Activated CD4-positive, alpha-beta memory T cell treated with anti-CD3 and anti-CD28 coated beads, Interleukin-2, amount 10 ng/mL, durations not matched to agents 7 days and 5 days (primary cell): Measurements from ENCODE around the gene CDH5. TPM values are rescaled to one million over a fixed set of nuclear protein-coding genes. Genes with fewer than 3 reads are reported as not detected.

Experiments used
- CTCF ChIA-PET: fragments of 350-600 bp; sonication (Branson Sonifier 250); formaldehyde crosslinking; loops from one replicate; lab custom pipeline; 2021; ENCODE audit warnings: antibody characterized with exemption, inconsistent platforms; lab: Charles Lee
- POLR2A ChIA-PET: fragments of 350-600 bp; sonication (Branson Sonifier 250); formaldehyde crosslinking; loops from one replicate; lab custom pipeline; 2021; ENCODE audit warnings: antibody characterized with exemption; lab: Charles Lee
- DNase-seq: peaks from one replicate; pipeline ENCODE4 v3.0.0-alpha.2; 2020
- H3K27ac Mint-ChIP-seq: one replicate; pipeline ENCODE4 v1.8.0; 2021; ENCODE audit warnings: mild to moderate bottlenecking, mixed read lengths
- H3K27me3 Mint-ChIP-seq: one replicate; pipeline ENCODE4 v1.8.0; 2021; ENCODE audit warnings: mixed read lengths
- H3K36me3 Mint-ChIP-seq: one replicate; pipeline ENCODE4 v1.8.0; 2021; ENCODE audit warnings: low read depth, mixed read lengths
- H3K4me1 Mint-ChIP-seq: one replicate; pipeline ENCODE4 v1.8.0; 2021; ENCODE audit warnings: mixed read lengths
- H3K4me3 Mint-ChIP-seq: one replicate; pipeline ENCODE4 v1.8.0; 2021; ENCODE audit warnings: mild to moderate bottlenecking, mixed read lengths
- H3K9me3 Mint-ChIP-seq: one replicate; pipeline ENCODE4 v1.8.0; 2021; ENCODE audit warnings: mixed read lengths
- total RNA-seq, 2 experiments: library from RNA; stranded (reverse); gene quantifications; one replicate each; pipeline ENCODE4 v1.2.3, GENCODE V29; 2021

The CDH5 gene
- total RNA-seq, 2 experiments from 2014 or later = not detected

DNA sequence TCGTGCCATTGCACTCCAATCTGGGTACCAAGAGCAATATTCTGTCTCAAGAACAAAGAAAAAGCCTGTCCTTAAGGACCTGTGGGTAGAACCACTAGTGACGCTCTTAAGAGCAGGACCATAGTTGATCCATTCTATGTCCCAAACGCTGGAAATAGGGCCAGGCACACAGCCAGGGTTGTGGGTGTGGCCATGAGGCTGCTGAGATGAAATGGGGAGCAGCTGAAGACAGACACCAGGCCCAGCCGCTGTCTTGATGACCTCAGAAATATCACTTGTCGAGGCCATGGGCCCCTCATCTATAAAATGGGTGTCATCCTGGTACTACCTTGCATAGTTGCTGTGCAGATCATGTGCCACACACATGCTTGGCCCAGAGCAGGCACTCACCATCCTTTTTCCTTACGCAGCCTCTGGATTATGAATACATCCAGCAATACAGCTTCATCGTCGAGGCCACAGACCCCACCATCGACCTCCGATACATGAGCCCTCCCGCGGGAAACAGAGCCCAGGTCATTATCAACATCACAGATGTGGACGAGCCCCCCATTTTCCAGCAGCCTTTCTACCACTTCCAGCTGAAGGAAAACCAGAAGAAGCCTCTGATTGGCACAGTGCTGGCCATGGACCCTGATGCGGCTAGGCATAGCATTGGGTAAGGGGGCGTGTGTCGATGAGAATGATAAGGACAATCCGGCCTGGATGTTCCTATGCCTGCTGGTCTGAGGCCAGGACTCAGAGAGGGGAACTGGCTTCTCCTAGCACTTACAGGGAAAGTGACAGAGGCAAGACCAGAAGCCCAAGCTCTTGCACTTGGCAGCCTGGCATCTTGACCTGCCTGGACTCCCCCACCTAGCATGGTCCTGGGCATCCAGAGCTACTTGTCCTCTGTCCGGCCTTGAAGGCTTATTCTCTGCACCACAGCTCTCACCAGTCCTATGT lies 25.5 kb downstream of the CDH5 start:
- CTCF ChIA-PET = no interaction called here
- H3K27ac Mint-ChIP-seq = no peak overlapping the region
- POLR2A ChIA-PET = no interaction called here

DNA sequence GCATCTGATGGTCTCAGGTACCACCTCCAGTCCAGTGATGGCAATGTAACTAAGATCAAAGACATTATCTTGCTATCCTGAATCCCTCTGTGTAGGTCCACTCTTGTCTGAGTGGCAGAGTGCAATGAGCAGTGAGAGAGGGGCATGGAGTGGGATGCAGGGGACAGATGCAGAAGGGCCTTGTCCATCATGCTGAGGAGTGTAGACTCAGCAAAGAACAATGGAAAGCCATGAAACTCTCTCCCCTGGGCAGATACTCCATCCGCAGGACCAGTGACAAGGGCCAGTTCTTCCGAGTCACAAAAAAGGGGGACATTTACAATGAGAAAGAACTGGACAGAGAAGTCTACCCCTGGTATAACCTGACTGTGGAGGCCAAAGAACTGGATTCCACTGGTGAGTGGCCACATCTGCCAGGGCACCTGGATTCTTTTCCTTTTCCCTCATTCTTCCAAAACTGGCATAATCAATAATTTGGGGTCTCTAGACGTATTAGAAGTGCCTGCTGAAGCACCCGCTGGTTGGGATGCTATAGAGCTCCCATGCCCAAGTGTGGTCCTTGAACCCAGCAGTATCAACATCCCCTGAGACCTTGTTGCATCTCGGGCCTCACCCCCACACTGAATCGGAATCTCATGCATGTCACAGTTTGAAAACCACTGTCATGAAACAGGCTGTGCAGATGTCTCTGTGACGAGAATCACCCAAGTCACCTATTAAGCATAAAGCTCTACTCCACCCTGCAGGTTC lies 29.5 kb downstream of the CDH5 start:
- ChIA-PET CTCF (interaction anchor here (0.7 to 2.4 kb wide), 2 partner anchors 9 to 194 kb away, joined by 3 to 6 read pairs; no protein-coding TSS in a partner anchor), POLR2A (no interaction called here)
- DNase-seq = no peak
- H3K4me3 Mint-ChIP-seq = no peak overlapping the region
- peaks cover 7% of the 10 kb centered on the region for H3K27me3 Mint-ChIP-seq
- no peaks in the 10 kb centered on the region for H3K9me3 Mint-ChIP-seq
- no peaks in the 10 kb centered on the region for H3K36me3 Mint-ChIP-seq
- H3K4me1 Mint-ChIP-seq = no peaks in the 10 kb centered on the region
- no peak overlapping the region for H3K27ac Mint-ChIP-seq

More for the DNA sequence above, 25.5 kb downstream of the CDH5 start:
- Mint-ChIP-seq H3K27me3 (peaks cover 7% of the 10 kb centered on the region), H3K4me1 (no peaks in the 10 kb centered on the region), H3K9me3 (no peaks in the 10 kb centered on the region), H3K36me3 (no peaks in the 10 kb centered on the region), H3K4me3 (no peak overlapping the region)
- no peak for DNase-seq

DNA sequence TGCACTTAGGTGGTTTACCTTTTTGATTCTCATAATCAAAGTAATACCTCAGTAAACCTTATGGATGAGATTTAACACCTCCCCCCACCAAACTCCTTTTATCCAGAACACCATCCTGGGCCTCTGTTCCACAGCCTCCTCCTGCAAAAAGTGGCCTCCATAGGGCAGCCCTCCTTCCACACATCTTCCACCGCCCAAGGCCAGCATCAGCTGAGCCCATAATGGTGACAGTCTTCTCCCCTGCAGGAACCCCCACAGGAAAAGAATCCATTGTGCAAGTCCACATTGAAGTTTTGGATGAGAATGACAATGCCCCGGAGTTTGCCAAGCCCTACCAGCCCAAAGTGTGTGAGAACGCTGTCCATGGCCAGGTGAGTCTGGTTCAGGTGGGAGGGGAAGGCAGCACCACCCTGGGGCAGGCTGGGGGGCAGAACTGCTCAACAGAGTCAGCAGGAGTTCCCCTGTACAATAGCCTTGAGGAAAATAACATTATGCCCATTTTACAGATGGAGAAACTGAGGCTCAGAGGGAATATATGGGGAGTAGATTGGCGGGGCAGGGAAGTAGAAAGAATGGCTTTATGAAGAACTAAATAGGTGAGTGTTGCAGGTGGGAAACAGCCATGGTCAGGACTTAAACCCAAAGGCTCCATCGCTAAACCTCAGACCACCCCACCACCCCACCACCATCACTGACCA lies 31.4 kb downstream of the CDH5 start:
- no peak for DNase-seq
- no peak overlapping the region for H3K27ac Mint-ChIP-seq
- no peaks in the 10 kb centered on the region for H3K36me3 Mint-ChIP-seq
- no peaks in the 10 kb centered on the region for H3K4me1 Mint-ChIP-seq
- peaks cover 7% of the 10 kb centered on the region for H3K27me3 Mint-ChIP-seq
- ChIA-PET CTCF (no interaction called here), POLR2A (no interaction called here)
- H3K4me3 Mint-ChIP-seq = no peak overlapping the region
- no peaks in the 10 kb centered on the region for H3K9me3 Mint-ChIP-seq

DNA sequence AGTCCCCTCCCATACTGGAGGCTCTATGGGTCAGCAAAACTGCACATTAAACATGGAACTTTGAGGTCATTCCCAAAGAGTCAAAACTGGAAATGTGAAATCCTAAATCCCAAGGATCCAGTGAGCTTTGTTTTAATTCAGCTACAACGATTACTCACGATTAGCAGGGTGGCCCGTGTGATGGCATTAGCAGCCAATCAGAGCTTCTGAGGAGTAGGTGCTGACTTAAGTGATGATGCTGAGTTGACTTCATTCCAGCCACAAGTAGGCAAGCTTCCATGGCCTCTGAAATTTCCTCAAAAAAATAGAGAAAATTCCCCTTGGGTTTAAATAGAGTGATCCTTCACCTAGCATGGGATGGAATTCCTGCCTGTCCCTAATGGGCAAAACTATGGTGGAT lies 32.5 kb downstream of the CDH5 start:
- H3K9me3 Mint-ChIP-seq = no peaks in the 10 kb centered on the region

DNA sequence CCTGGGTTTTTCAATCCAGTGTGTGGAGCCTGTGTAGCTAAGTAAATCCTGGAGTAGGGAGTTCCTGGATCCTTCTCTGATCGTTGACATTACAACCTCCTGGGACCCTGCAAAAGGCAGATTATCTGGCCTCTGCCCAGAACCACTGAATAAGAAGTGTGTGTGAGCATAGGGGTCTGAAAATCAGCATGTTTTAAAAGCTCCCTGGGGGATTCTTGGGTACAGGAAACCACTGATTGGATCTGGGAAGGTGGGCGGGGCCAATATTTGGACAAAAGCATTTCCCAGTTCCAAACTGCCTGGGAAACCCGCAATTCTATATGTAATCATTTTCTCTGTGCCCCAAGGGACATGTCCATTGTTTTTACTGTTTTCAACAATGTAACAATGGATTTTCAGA lies 33.4 kb downstream of the CDH5 start:
- Mint-ChIP-seq H3K27me3 (peaks cover 8% of the 10 kb centered on the region), H3K36me3 (no peaks in the 10 kb centered on the region), H3K9me3 (no peaks in the 10 kb centered on the region), H3K27ac (no peak overlapping the region), H3K4me1 (no peaks in the 10 kb centered on the region), H3K4me3 (no peak overlapping the region)
- CTCF ChIA-PET = no interaction called here
- no peak for DNase-seq
- POLR2A ChIA-PET = interaction anchor here (1.1 kb wide), 1 partner anchor 9 kb away, joined by 3 read pairs; no protein-coding TSS in a partner anchor

More for the DNA sequence above, 32.5 kb downstream of the CDH5 start:
- H3K27me3 Mint-ChIP-seq = peaks cover 7% of the 10 kb centered on the region
- no peak overlapping the region for H3K27ac Mint-ChIP-seq
- DNase-seq = no peak
- CTCF ChIA-PET = interaction anchor here (0.6 kb wide), 1 partner anchor 432 kb away, joined by 3 read pairs; the partner anchor contains the start of gene NAE1
- POLR2A ChIA-PET = interaction anchor here (1.1 kb wide), 1 partner anchor 9 kb away, joined by 3 read pairs; no protein-coding TSS in a partner anchor
- H3K36me3 Mint-ChIP-seq = no peaks in the 10 kb centered on the region
- no peaks in the 10 kb centered on the region for H3K4me1 Mint-ChIP-seq
- no peak overlapping the region for H3K4me3 Mint-ChIP-seq

DNA sequence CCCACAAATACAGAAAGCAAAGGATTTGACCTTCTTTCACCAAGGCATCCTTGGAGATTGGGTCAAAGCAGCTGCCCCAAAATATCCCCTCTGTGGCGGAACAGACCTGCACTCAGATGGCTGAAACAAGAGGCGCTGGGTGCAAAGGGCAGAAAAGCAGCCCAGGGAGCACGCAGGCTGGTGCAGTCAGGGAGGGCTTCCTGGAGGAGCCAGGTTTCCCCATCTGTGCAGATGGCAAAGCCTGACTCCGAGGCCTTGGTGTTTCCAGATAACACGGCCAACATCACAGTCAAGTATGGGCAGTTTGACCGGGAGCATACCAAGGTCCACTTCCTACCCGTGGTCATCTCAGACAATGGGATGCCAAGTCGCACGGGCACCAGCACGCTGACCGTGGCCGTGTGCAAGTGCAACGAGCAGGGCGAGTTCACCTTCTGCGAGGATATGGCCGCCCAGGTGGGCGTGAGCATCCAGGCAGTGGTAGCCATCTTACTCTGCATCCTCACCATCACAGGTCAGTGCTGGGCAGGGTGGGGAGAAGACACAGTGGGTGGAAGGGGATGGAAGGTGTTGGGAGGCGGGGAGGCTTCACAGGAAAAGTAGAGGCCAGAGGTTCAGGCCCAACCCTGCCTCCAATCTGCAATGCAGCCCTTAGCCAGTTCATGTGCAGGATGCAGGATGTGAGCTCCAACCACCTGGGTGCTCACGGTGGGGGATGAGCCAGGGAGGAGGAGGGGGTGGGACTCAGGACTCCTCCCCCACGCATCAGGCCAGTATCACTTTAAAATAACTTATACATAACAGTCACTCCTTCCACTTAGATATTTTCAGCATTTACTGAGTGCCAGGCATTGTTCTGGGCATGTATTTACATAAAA lies 34.3 kb downstream of the CDH5 start:
- Mint-ChIP-seq H3K27me3 (peaks cover 13% of the 10 kb centered on the region), H3K9me3 (no peaks in the 10 kb centered on the region), H3K27ac (no peak overlapping the region), H3K4me1 (no peaks in the 10 kb centered on the region), H3K36me3 (no peaks in the 10 kb centered on the region), H3K4me3 (no peak overlapping the region)
- POLR2A ChIA-PET = no interaction called here
- DNase-seq = no peak
- CTCF ChIA-PET = no interaction called here

DNA sequence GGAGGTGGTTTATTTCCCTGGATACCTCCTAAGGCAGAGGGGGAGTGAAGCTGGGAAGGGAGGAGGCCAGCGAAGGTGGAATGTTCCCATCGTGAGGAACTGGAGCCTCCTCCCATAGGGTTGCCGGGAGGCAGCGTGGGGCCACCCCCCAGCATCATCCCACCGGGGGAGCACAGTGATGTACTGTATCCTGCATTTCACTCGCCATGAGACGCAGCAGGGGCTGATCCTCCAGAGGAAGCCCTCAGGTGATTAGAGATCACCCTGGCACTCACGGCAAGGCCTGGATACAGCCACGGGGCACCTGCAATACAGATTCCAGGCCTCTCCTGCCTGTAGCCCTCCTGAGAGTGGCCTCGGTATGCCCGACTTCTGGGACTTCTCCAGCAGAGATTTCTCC lies 35.1 kb downstream of the CDH5 start:
- Mint-ChIP-seq H3K36me3 (no peaks in the 10 kb centered on the region), H3K4me1 (peaks cover 2% of the 10 kb centered on the region), H3K4me3 (no peak overlapping the region), H3K27me3 (peaks cover 17% of the 10 kb centered on the region), H3K27ac (no peak overlapping the region), H3K9me3 (no peaks in the 10 kb centered on the region)
- POLR2A ChIA-PET = no interaction called here
- CTCF ChIA-PET = no interaction called here
- no peak for DNase-seq

DNA sequence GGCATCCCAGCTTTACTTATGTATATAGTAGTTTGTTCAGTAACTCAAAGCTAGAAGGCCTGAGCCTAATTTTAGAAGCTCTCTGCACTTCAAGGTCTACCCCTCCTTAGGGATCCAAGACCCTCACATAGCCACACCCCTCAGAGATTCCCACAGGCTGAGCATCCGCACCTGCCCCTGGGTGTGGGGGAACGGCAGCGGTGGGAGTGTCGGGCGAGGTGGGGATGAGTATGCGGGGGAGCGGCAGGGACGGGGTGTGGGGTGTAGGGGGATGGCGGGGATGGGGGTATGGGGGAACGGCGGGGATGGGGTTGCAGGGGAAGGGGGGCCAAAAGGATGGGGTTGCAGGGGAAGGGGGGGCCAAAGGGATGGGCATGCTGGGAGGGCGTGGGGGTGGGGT lies 35.7 kb downstream of the CDH5 start:
- Mint-ChIP-seq H3K36me3 (no peaks in the 10 kb centered on the region), H3K27ac (no peak overlapping the region), H3K27me3 (peaks cover 17% of the 10 kb centered on the region), H3K4me3 (no peak overlapping the region), H3K9me3 (no peaks in the 10 kb centered on the region), H3K4me1 (peaks cover 6% of the 10 kb centered on the region)
- no peak for DNase-seq
- CTCF ChIA-PET = no interaction called here
- POLR2A ChIA-PET = no interaction called here

DNA sequence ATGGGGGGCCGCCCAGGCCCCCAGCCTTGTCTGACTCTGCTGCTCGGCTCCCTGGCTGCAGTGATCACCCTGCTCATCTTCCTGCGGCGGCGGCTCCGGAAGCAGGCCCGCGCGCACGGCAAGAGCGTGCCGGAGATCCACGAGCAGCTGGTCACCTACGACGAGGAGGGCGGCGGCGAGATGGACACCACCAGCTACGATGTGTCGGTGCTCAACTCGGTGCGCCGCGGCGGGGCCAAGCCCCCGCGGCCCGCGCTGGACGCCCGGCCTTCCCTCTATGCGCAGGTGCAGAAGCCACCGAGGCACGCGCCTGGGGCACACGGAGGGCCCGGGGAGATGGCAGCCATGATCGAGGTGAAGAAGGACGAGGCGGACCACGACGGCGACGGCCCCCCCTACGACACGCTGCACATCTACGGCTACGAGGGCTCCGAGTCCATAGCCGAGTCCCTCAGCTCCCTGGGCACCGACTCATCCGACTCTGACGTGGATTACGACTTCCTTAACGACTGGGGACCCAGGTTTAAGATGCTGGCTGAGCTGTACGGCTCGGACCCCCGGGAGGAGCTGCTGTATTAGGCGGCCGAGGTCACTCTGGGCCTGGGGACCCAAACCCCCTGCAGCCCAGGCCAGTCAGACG lies 36.2 kb downstream of the CDH5 start:
- peaks cover 17% of the 10 kb centered on the region for H3K27me3 Mint-ChIP-seq
- no peaks in the 10 kb centered on the region for H3K9me3 Mint-ChIP-seq
- no peak for DNase-seq
- H3K4me3 Mint-ChIP-seq = no peak overlapping the region
- H3K27ac Mint-ChIP-seq = no peak overlapping the region
- ChIA-PET CTCF (no interaction called here), POLR2A (no interaction called here)
- H3K36me3 Mint-ChIP-seq = no peaks in the 10 kb centered on the region
- peaks cover 7% of the 10 kb centered on the region for H3K4me1 Mint-ChIP-seq

DNA sequence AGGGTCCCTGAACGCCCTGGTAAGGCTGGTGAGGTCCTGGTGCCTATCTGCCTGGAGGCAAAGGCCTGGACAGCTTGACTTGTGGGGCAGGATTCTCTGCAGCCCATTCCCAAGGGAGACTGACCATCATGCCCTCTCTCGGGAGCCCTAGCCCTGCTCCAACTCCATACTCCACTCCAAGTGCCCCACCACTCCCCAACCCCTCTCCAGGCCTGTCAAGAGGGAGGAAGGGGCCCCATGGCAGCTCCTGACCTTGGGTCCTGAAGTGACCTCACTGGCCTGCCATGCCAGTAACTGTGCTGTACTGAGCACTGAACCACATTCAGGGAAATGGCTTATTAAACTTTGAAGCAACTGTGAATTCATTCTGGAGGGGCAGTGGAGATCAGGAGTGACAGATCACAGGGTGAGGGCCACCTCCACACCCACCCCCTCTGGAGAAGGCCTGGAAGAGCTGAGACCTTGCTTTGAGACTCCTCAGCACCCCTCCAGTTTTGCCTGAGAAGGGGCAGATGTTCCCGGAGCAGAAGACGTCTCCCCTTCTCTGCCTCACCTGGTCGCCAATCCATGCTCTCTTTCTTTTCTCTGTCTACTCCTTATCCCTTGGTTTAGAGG lies 37.1 kb downstream of the CDH5 start:
- Mint-ChIP-seq H3K27me3 (peaks cover 17% of the 10 kb centered on the region), H3K9me3 (no peaks in the 10 kb centered on the region), H3K36me3 (no peaks in the 10 kb centered on the region), H3K4me1 (peaks cover 16% of the 10 kb centered on the region), H3K4me3 (no peak overlapping the region), H3K27ac (no peak overlapping the region)
- no peak for DNase-seq
- ChIA-PET POLR2A (no interaction called here), CTCF (interaction anchor here (1.1 to 7.7 kb wide), 5 partner anchors 71 to 348 kb away, joined by 3 to 49 read pairs (median 9); no protein-coding TSS in a partner anchor)

DNA sequence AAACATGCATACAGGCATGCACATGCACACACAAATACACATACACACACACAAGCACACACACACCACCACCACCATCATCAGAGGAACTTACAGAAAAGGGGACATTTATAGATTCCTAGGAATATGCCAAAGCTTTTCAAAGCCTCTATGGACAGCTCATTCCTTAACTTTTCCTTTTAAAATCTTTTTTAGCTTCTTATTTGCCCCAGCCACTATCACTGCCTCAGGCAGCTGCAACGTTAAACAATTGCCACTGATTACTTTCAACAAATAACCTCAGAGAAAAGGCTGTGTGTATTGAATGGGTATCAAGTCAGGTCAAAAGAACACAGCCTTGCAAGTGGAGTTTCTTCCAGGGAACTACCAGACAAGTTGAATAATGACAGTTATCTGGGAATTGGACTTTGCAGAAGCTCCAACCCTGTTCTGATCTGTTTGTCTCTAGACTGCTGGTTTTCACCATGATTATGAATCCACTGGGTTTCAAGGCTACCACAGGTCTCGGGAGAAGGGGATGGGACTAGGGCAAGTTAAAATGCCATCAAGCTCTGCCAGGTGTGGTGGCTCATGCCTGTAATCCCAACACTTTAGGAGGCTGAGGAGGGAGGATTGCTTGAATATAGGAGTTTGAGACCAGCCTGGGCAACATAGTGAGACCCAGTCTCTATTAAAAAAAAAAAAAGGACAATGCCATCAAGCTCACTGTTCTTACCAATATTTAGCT lies 38.7 kb downstream of the CDH5 start:
- no peak overlapping the region for H3K4me3 Mint-ChIP-seq
- H3K27ac Mint-ChIP-seq = no peak overlapping the region
- peaks cover 30% of the 10 kb centered on the region for H3K4me1 Mint-ChIP-seq
- no peak for DNase-seq
- ChIA-PET CTCF (interaction anchor here (0.7 to 7.7 kb wide), 26 partner anchors 9 to 463 kb away, joined by 3 to 65 read pairs (median 6); partner anchors contain the start of genes CDH5 and CKLF), POLR2A (interaction anchor here (0.6 to 1.3 kb wide), 2 partner anchors 71 to 145 kb away, joined by 3 read pairs; no protein-coding TSS in a partner anchor)
- no peaks in the 10 kb centered on the region for H3K9me3 Mint-ChIP-seq
- H3K27me3 Mint-ChIP-seq = peaks cover 17% of the 10 kb centered on the region
- peaks cover 4% of the 10 kb centered on the region for H3K36me3 Mint-ChIP-seq
